Neural progenitor cell (in vitro differentiated cells): ENCODE measurements around the gene GYPA.
"Not testable (repeated sequence)": the region's sequence is repeated elsewhere in the genome, so short reads cannot be mapped to it uniquely, and the experiment has no call there.

Experiments
- CTCF ChIP-seq: fragments of 200-600 bp; sonication (generic); IDR thresholded peaks from 2 replicates; pipeline ENCODE4 v1.5.1; 2017; ENCODE audit warnings: antibody characterized with exemption, mild to moderate bottlenecking
- EZH2 ChIP-seq: fragments of 200-600 bp; sonication (generic); IDR thresholded peaks from 2 replicates; pipeline ENCODE4 v1.6.1; 2017; ENCODE audit warnings: antibody characterized with exemption, mild to moderate bottlenecking, moderate library complexity

DNA sequence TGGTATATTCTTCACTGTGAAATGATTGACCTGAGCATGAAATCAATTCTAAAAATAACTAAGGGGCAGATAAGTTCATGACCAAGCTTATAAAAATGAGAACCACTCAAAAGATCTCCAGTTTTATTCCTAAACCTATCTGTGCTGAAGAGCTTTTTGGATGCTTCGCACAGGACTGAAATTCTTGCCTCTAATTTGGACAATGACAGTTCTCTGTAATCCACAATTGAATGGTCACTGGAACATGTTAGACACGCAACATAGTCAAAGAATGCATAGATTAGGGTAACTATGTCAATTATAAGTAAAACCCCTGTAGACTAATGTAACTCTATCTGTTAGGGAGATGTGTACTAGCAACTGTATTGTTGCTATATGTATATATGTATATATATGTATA lies 42.7 kb downstream of the GYPA start:
- not testable (repeated sequence) for TF ChIP-seq CTCF, EZH2
